Ovary (tissue), 3 donors: ENCODE measurements around the gene PAM16.

ENCODE experiments used
- POLR2A ChIP-seq: fragments of 450-650 bp; IDR thresholded peaks from one replicate; pipeline ENCODE4 v1.6.1; 2017; ENCODE audit warnings: antibody characterized with exemption, mild to moderate bottlenecking, moderate library complexity
- TF ChIP-seq, protein P1 (sequence below), 3 donors: fragments of 450-650 bp in 2 of 3; fragments of 200-600 bp in 1 of 3; IDR thresholded peaks; one replicate each; pipeline versions ENCODE4 v1.5.1 to v1.8.0; 2016 to 2022; ENCODE audit warnings: antibody characterized with exemption in 3 of 3, mild to moderate bottlenecking in 1 of 3
- donor health status: DM: no; HTN: no; CAD: no.

DNA sequence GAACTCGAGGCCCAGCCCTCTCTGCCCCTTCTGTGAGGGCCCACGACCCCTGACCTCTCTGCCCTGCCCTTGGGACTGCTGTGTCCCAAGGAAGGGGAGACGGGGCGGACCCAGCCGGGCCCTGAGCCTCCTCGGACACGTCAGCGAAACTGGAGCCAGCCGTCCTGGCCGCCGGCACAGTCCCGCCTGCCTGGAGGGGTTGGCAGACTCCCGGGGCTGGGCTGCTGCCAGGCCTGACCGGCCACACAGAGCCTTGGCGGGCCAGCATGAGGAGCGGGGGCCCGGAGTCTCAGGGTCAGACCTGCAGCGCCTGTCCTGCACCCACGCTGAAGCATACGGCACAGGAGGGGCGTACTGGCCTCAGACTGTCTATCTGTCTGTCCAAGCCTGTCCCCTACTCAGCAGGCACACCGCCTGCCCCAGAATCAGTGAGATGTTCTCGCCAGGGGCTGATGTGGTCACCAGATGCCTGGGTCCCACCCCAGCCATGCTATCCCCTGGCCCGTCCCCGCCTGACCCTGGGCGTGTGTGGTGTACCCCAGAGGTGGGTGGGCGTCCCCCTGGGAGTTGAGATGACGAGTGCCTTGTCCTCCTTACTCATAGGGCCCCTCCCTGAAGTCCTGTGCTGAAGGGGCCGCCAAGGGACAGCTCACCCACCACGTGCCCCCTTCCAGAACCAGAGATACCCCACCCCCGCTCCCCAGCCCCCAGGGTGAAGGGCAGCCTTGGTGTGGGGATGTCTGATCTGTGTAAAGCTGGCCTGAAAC lies 25.2 kb upstream of the PAM16 start:
- TF ChIP-seq, protein P1, sequence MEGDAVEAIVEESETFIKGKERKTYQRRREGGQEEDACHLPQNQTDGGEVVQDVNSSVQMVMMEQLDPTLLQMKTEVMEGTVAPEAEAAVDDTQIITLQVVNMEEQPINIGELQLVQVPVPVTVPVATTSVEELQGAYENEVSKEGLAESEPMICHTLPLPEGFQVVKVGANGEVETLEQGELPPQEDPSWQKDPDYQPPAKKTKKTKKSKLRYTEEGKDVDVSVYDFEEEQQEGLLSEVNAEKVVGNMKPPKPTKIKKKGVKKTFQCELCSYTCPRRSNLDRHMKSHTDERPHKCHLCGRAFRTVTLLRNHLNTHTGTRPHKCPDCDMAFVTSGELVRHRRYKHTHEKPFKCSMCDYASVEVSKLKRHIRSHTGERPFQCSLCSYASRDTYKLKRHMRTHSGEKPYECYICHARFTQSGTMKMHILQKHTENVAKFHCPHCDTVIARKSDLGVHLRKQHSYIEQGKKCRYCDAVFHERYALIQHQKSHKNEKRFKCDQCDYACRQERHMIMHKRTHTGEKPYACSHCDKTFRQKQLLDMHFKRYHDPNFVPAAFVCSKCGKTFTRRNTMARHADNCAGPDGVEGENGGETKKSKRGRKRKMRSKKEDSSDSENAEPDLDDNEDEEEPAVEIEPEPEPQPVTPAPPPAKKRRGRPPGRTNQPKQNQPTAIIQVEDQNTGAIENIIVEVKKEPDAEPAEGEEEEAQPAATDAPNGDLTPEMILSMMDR (IDR thresholded peaks at IDR 0.05): no peak
- no peak for TF ChIP-seq POLR2A
